ENCODE measurements around the gene MKI67.
A peak's percentile ranks its signal among the peaks of the same experiment; 100 is the strongest.

Gene MKI67

DNA sequence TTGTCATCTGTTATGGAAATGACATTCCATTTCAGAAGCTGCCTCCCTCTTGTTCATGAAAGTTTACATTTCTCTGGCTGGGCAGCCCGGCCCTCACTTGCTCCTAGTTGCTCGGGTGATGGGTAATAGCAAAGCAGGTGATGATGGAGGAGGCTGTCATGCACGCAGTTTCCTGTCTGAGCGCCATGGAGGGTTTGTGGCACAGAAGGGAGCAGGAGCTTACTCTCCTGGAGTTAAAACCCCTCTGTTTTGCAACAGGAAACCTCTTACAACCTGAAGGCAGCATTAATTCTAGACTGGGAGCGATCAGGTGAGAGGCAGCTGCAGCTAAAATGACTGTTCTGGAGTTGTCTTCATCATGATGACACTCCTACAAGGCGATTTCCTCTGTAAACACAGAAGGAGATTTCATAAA lies 34.1 kb upstream of the MKI67 start:
- Histone ChIP-seq H2AFZ (ENCODE audit: low read depth, low read length) (no peak overlapping the region), H3K36me3 (ENCODE audit: insufficient read depth, low read length) (no peaks in the 10 kb centered on the region), H3K27me3 (ENCODE audit: insufficient read depth, low read length) (peaks cover 17% of the 10 kb centered on the region), H3K4me1 (ENCODE audit: insufficient read depth, low read length) (peaks cover 11% of the 10 kb centered on the region), H3K9me3 (ENCODE audit: low read length) (no peaks in the 10 kb centered on the region), H3K4me3 (ENCODE audit: low read length) (no peak overlapping the region)

DNA sequence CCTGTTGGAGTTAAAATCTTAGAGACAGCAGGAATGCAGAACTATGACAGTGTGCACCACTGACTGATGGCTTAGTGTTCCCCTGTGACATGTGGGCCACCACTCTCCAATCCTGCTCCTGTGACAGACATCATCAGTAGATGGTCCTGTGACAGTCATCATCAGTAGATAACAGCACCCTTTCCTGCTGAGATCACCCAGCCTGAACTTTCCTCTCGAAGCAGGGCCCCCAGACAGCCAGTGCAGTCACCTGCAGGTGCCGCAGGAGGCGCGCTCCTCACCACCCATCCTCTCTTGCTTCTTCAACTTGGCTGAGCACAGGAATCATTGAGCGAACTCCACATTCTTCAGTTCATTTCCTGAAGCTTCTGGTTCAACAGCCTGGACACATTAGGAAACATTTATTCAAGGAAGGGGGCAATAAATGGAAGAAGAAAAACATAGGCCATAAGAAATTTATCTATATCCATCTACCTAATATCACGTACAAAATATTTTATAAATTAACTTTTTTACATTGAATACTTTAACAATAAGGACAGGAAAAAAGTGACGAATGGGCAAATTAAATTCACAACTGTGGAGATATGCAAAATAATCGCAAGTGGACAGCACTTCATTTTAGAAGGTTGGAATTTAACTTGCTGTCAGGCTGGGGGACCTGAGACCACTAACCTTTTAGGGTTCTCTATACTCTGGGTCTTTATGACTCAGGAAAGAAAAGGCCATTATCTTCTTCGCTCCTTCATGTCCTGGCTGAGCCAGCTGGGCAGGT lies 32.0 kb upstream of the MKI67 start:
- H3K27me3 ChIP-seq (ENCODE audit: insufficient read depth, low read length), result peaks cover 17% of the 10 kb centered on the region
- H3K4me1 ChIP-seq (ENCODE audit: insufficient read depth, low read length), result peaks cover 5% of the 10 kb centered on the region
- H3K9me3 ChIP-seq (ENCODE audit: low read length), result no peaks in the 10 kb centered on the region
- no peak overlapping the region for H2AFZ ChIP-seq (ENCODE audit: low read depth, low read length)
- H3K4me3 ChIP-seq (ENCODE audit: low read length), result no peak overlapping the region
- no peaks in the 10 kb centered on the region for H3K36me3 ChIP-seq (ENCODE audit: insufficient read depth, low read length)

- H3K27me3 ChIP-seq (ENCODE audit: insufficient read depth, low read length), result peaks cover 22% of the 10 kb centered on the region
These were observed 31.0 kb upstream of the MKI67 start for GRCh38 chr10:128156999-128157755.

DNA sequence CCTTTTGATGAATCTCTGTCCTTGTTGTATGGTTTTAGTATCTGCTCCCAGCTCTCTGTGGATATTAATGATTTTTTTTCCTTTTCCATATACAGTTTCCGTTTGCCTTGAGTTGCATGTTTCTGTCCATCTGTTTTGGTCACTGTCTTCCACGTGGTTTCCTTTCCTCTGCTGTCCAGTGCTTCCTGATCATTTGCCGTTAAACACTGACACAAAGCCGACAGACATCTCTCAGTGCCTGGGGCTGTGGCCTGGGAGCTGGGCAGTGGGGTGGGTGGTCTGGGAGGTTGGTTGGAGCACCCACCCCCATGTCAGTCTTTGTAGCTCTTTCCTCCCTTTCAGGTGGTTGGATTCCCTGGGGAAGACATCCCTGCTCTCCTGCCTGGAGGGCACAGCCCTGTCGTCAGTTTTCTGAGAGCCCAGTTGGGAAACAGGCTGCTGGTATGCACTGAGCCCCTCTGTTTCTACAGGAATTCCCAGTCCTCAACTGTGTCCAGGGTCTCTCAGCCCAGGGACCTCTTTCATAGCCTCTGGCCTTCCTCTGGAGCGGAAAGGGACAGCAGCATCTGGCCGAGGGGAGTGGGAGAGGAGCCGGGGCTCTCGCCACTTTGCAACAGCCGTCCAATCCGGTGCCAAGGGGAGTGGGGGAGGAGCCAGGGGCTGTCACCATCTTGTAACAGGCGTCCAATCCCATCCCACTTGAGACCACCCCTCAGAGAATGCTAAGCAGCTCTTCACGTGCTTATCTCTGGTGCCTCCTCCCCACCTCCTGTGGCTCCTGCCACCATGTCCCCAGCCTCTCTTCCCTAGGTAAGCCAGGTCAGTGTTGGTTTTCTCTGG lies 26.7 kb upstream of the MKI67 start:
- H3K36me3 ChIP-seq (ENCODE audit: insufficient read depth, low read length), result no peaks in the 10 kb centered on the region
- peaks cover 24% of the 10 kb centered on the region for H3K27me3 ChIP-seq (ENCODE audit: insufficient read depth, low read length)
- H3K4me1 ChIP-seq (ENCODE audit: insufficient read depth, low read length), result no peaks in the 10 kb centered on the region
- no peaks in the 10 kb centered on the region for H3K9me3 ChIP-seq (ENCODE audit: low read length)
- H2AFZ ChIP-seq (ENCODE audit: low read depth, low read length), result no peak overlapping the region
- H3K4me3 ChIP-seq (ENCODE audit: low read length), result no peak overlapping the region

More at GRCh38 chr10:128156999-128157755, 31.0 kb upstream of the MKI67 start:
- Histone ChIP-seq H2AFZ (ENCODE audit: low read depth, low read length) (no peak overlapping the region), H3K9me3 (ENCODE audit: low read length) (no peaks in the 10 kb centered on the region), H3K4me3 (ENCODE audit: low read length) (no peak overlapping the region), H3K36me3 (ENCODE audit: insufficient read depth, low read length) (no peaks in the 10 kb centered on the region), H3K4me1 (ENCODE audit: insufficient read depth, low read length) (peaks cover 5% of the 10 kb centered on the region)

DNA sequence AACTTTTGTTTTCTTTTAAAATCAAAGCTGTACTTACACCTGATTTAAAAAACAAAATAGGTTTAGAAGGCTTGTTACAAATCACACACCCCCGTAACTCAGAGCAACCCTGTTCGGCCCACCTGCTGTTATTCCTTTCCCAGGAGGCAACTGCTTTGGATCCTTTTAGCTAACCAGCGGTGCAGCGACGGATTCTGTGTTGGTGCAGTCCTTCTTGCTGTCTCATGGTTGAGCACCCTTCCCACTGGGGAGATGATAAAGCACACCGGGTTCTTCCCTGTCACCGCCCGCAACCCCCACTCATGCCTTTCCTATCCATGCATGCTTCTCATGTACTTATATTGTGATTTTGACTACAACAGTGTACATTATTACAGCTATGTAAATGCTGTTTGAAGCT lies 24.8 kb upstream of the MKI67 start:
- Histone ChIP-seq H3K36me3 (ENCODE audit: insufficient read depth, low read length) (no peaks in the 10 kb centered on the region), H3K4me1 (ENCODE audit: insufficient read depth, low read length) (no peaks in the 10 kb centered on the region), H3K4me3 (ENCODE audit: low read length) (no peak overlapping the region), H3K27me3 (ENCODE audit: insufficient read depth, low read length) (peaks cover 22% of the 10 kb centered on the region), H2AFZ (ENCODE audit: low read depth, low read length) (no peak overlapping the region), H3K9me3 (ENCODE audit: low read length) (no peaks in the 10 kb centered on the region)

- Histone ChIP-seq H3K4me3 (ENCODE audit: low read length) (no peak overlapping the region), H2AFZ (ENCODE audit: low read depth, low read length) (no peak overlapping the region), H3K9me3 (ENCODE audit: low read length) (no peaks in the 10 kb centered on the region)
These were observed 24.3 kb upstream of the MKI67 start for GRCh38 chr10:128150561-128150960.

DNA sequence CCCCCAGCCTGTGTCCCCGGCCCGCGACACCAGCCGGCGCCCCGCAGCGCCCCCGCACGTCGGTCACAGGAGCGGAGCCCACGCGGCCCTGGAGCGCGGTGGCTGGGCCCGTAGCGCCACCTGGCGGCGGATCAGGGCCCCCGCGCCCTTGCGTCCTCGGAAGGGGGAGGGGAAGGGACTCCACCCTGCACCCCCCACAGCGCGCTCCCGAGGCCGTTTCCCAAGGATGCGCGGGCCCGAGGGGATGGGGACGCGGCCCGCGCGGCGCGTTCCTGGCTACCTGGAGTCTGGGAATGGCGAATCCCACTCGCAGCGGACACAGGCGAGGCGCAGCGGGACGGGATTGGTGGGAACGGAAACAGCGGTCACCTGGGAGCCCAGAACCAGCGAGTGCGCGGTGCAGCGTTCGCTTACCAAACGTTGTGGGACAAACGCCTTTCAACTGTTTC lies 23.8 kb upstream of the MKI67 start:
- Histone ChIP-seq H2AFZ (ENCODE audit: low read depth, low read length) (no peak overlapping the region), H3K9me3 (ENCODE audit: low read length) (peaks cover 3% of the 10 kb centered on the region), H3K36me3 (ENCODE audit: insufficient read depth, low read length) (no peaks in the 10 kb centered on the region), H3K4me1 (ENCODE audit: insufficient read depth, low read length) (no peaks in the 10 kb centered on the region), H3K4me3 (ENCODE audit: low read length) (peak overlapping the region; percentile 12), H3K27me3 (ENCODE audit: insufficient read depth, low read length) (peaks cover 30% of the 10 kb centered on the region)

More at GRCh38 chr10:128150561-128150960, 24.3 kb upstream of the MKI67 start:
- H3K36me3 ChIP-seq (ENCODE audit: insufficient read depth, low read length), result no peaks in the 10 kb centered on the region
- H3K27me3 ChIP-seq (ENCODE audit: insufficient read depth, low read length), result peaks cover 26% of the 10 kb centered on the region
- H3K4me1 ChIP-seq (ENCODE audit: insufficient read depth, low read length), result no peaks in the 10 kb centered on the region

GRCh38 chr10:128149267-128150014 lies 23.2 kb upstream of the MKI67 start:
- Histone ChIP-seq H3K27me3 (ENCODE audit: insufficient read depth, low read length) (peaks cover 32% of the 10 kb centered on the region), H3K4me3 (ENCODE audit: low read length) (no peak overlapping the region), H3K4me1 (ENCODE audit: insufficient read depth, low read length) (no peaks in the 10 kb centered on the region), H3K36me3 (ENCODE audit: insufficient read depth, low read length) (no peaks in the 10 kb centered on the region), H2AFZ (ENCODE audit: low read depth, low read length) (no peak overlapping the region), H3K9me3 (ENCODE audit: low read length) (peaks cover 3% of the 10 kb centered on the region)

GRCh38 chr10:128147669-128148068 lies 21.4 kb upstream of the MKI67 start:
- Histone ChIP-seq H3K4me1 (ENCODE audit: insufficient read depth, low read length) (no peaks in the 10 kb centered on the region), H3K9me3 (ENCODE audit: low read length) (peaks cover 3% of the 10 kb centered on the region), H3K36me3 (ENCODE audit: insufficient read depth, low read length) (no peaks in the 10 kb centered on the region), H3K4me3 (ENCODE audit: low read length) (no peak overlapping the region), H3K27me3 (ENCODE audit: insufficient read depth, low read length) (peaks cover 30% of the 10 kb centered on the region), H2AFZ (ENCODE audit: low read depth, low read length) (no peak overlapping the region)

GRCh38 chr10:128147064-128147463 lies 20.8 kb upstream of the MKI67 start:
- Histone ChIP-seq H3K9me3 (ENCODE audit: low read length) (peaks cover 3% of the 10 kb centered on the region), H2AFZ (ENCODE audit: low read depth, low read length) (no peak overlapping the region), H3K27me3 (ENCODE audit: insufficient read depth, low read length) (peaks cover 25% of the 10 kb centered on the region), H3K36me3 (ENCODE audit: insufficient read depth, low read length) (no peaks in the 10 kb centered on the region), H3K4me3 (ENCODE audit: low read length) (no peak overlapping the region), H3K4me1 (ENCODE audit: insufficient read depth, low read length) (no peaks in the 10 kb centered on the region)

- H3K36me3 ChIP-seq (ENCODE audit: insufficient read depth, low read length), result no peaks in the 10 kb centered on the region
- peaks cover 4% of the 10 kb centered on the region for H3K4me1 ChIP-seq (ENCODE audit: insufficient read depth, low read length)
- no peak overlapping the region for H3K4me3 ChIP-seq (ENCODE audit: low read length)
- peaks cover 3% of the 10 kb centered on the region for H3K9me3 ChIP-seq (ENCODE audit: low read length)
- peaks cover 15% of the 10 kb centered on the region for H3K27me3 ChIP-seq (ENCODE audit: insufficient read depth, low read length)
- no peak overlapping the region for H2AFZ ChIP-seq (ENCODE audit: low read depth, low read length)
These were observed 18.3 kb upstream of the MKI67 start for GRCh38 chr10:128144547-128144946.

- Histone ChIP-seq H3K4me1 (ENCODE audit: insufficient read depth, low read length) (peaks cover 4% of the 10 kb centered on the region), H3K4me3 (ENCODE audit: low read length) (no peak overlapping the region), H3K27me3 (ENCODE audit: insufficient read depth, low read length) (peaks cover 15% of the 10 kb centered on the region), H2AFZ (ENCODE audit: low read depth, low read length) (no peak overlapping the region), H3K36me3 (ENCODE audit: insufficient read depth, low read length) (no peaks in the 10 kb centered on the region), H3K9me3 (ENCODE audit: low read length) (peaks cover 3% of the 10 kb centered on the region)
These were observed 17.3 kb upstream of the MKI67 start for GRCh38 chr10:128143531-128143930.

All from neuron (in vitro differentiated cells).